GM12878 (cell line): Measurements from ENCODE around the gene ZNF410. TPM values are rescaled to one million over a fixed set of nuclear protein-coding genes. Genes with fewer than 3 reads are reported as not detected.

Source experiments
- ATAC-seq: fragments of 200-7000 bp; cut with Tn5 transposase; 3 replicates; pipeline ENCODE4 v1.9.1; 2020; ENCODE audit warnings: mild to moderate bottlenecking, moderate library complexity
- BruUV-seq: library from RNA; stranded (reverse); fragments of 400-500 nt; replicated peaks from 2 replicates; lab custom pipeline; 2021; lab: Mats Ljungman, UMichigan
- CTCF ChIA-PET: fragments of 300-600 bp; sonication (Branson Sonifier 250); formaldehyde crosslinking; extraction: SDS; loops from one replicate; lab custom pipeline; 2021; ENCODE audit warnings: inconsistent platforms; lab: Yijun Ruan, JAX
- POLR2A ChIA-PET: fragments of 350-600 bp; formaldehyde crosslinking; extraction: SDS; loops from one replicate; lab custom pipeline; 2021; ENCODE audit warnings: inconsistent platforms; lab: Charles Lee
- RAD21 ChIA-PET: fragments of 300-600 bp; sonication (Branson Sonifier 250); formaldehyde crosslinking; loops from one replicate; lab custom pipeline; 2023; ENCODE audit warnings: antibody characterized with exemption; ENCODE audit not compliant: unreplicated experiment; lab: Charles Lee
- SMC1A ChIA-PET: fragments of 300-600 bp; sonication (Branson Sonifier 250); formaldehyde crosslinking; loops from one replicate; lab custom pipeline; 2023; ENCODE audit not compliant: unreplicated experiment, uncharacterized antibody; lab: Charles Lee
- DNase-seq: peaks from one replicate; pipeline ENCODE4 v3.0.0-alpha.2; 2011; ENCODE audit warnings: low read depth, low spot score
- FAIRE-seq: peaks from 3 replicates; lab custom pipeline; 2011; peaks lifted over from hg19 to GRCh38; lab: Jason Lieb, UNC
- H2AFZ ChIP-seq: 2 replicates; pipeline ENCODE4 v1.6.0; 2011; ENCODE audit warnings: low read depth, low read length, control low read depth; ENCODE audit not compliant: control insufficient read depth
- H3K27ac ChIP-seq: 2 replicates; pipeline ENCODE4 v1.5.1; 2011; ENCODE audit warnings: control low read depth; ENCODE audit not compliant: control insufficient read depth, insufficient read depth
- H3K27me3 ChIP-seq, 2 experiments: replicated peaks in 1 of 2; 2 replicates each; pipeline versions ENCODE4 v1.6.0 to v1.6.1; 2011; ENCODE audit warnings: low read length in 1 of 2; ENCODE audit not compliant: control insufficient read depth in 2 of 2, insufficient read depth in 2 of 2
- H3K36me3 ChIP-seq, 2 experiments: 2 replicates each; pipeline ENCODE4 v1.5.1; 2011; ENCODE audit warnings: low read length in 1 of 2; ENCODE audit not compliant: control insufficient read depth in 2 of 2, insufficient read depth in 2 of 2
- H3K4me1 ChIP-seq: 2 replicates; pipeline ENCODE4 v1.6.1; 2011; ENCODE audit warnings: mild to moderate bottlenecking, low read length, moderate library complexity, mixed read lengths; ENCODE audit not compliant: control insufficient read depth, insufficient read depth
- H3K4me2 ChIP-seq: 2 replicates; pipeline ENCODE4 v1.6.0; 2011; ENCODE audit warnings: control low read depth; ENCODE audit not compliant: control insufficient read depth, insufficient read depth
- H3K4me3 ChIP-seq: fragments of 200-600 bp; sonication (generic); 2 replicates; pipeline ENCODE4 v1.5.1; 2016
- H3K79me2 ChIP-seq: 2 replicates; pipeline ENCODE4 v1.6.0; 2011; ENCODE audit warnings: low read length; ENCODE audit not compliant: control insufficient read depth, insufficient read depth
- H3K9ac ChIP-seq: 2 replicates; pipeline ENCODE4 v1.8.0; 2011; ENCODE audit warnings: low read length, control low read depth, mixed read lengths; ENCODE audit not compliant: control insufficient read depth, insufficient read depth
- H3K9me3 ChIP-seq: replicated peaks from 3 replicates; pipeline ENCODE4 v1.5.1; 2011; ENCODE audit warnings: mild to moderate bottlenecking, low read length; ENCODE audit not compliant: control insufficient read depth, insufficient read depth
- H4K20me1 ChIP-seq: 2 replicates; pipeline ENCODE4 v1.6.0; 2011; ENCODE audit not compliant: control insufficient read depth, insufficient read depth
- CHD4 ChIP-seq: fragments of 200-600 bp; sonication (generic); IDR thresholded peaks from 2 replicates; pipeline ENCODE4 v1.6.1; 2016; ENCODE audit warnings: mild to moderate bottlenecking
- NR2C2 ChIP-seq: IDR thresholded peaks from 2 replicates; pipeline ENCODE4 v1.6.1; 2011; ENCODE audit warnings: borderline replicate concordance, low read depth; ENCODE audit not compliant: control insufficient read depth, insufficient read length
- POLR2AphosphoS5 ChIP-seq: IDR thresholded peaks from 2 replicates; pipeline ENCODE4 v1.6.1; 2011; ENCODE audit warnings: mild to moderate bottlenecking, low read length, inconsistent platforms
- STAT1 ChIP-seq: fragments of 450-650 bp; conservative IDR thresholded peaks from 2 replicates; pipeline ENCODE4 v1.6.1; 2014; ENCODE audit warnings: antibody characterized with exemption, mild to moderate bottlenecking
- SUPT20H ChIP-seq: IDR thresholded peaks from 2 replicates; pipeline ENCODE4 v1.6.1; 2011; ENCODE audit warnings: low read depth, mild to moderate bottlenecking, low read length, moderate library complexity, borderline replicate concordance; ENCODE audit not compliant: control insufficient read depth
- TCF3 ChIP-seq: IDR thresholded peaks from 2 replicates; pipeline ENCODE4 v1.6.1; 2012; ENCODE audit warnings: low read depth, mild to moderate bottlenecking, low read length, borderline replicate concordance; ENCODE audit not compliant: insufficient read depth
- WGBS: methylation state at CpG from one replicate; pipeline ENCODE4 v1.1.6; 2016; ENCODE audit warnings: low lambda C conversion rate; ENCODE audit not compliant: insufficient replicate concordance, insufficient coverage; ENCODE audit errors: missing lambda C conversion rate; 5-methylcytosine and 5-hydroxymethylcytosine counted together
- in situ Hi-C: fragments of 300-500 bp; cut with MboI; formaldehyde crosslinking; loops from 9 replicates; pipeline ENCODE4 v1.14.3; 2018; ENCODE audit warnings: mixed read lengths
- intact Hi-C: fragments of 100-400 bp; cut with micrococcal nuclease; formaldehyde crosslinking; loops from one replicate; pipeline ENCODE4 v1.14.2; 2022; ENCODE audit not compliant: unreplicated experiment
- polyA plus RNA-seq, 11 experiments: library from polyadenylated mRNA; depleted of rRNA in 4 of 11; unstranded in 6 of 11; stranded (reverse) in 5 of 11; fragments of >200 nt; fragmentation: Nextera tagmentation in 4 of 11; fragmentation: Illumina TruSeq in 1 of 11; extraction: Ambion mirVana in 4 of 11; extraction: Trizol in 1 of 11; gene quantifications; 1 replicate in 1 of 11; 2 replicates in 10 of 11; pipeline versions ENCODE4 v1.2.1 to v1.2.3, GENCODE V29; 2011 to 2016; ENCODE audit warnings: inconsistent platforms in 2 of 11, missing spikeins in 2 of 11, low read depth in 1 of 11
- total RNA-seq, 4 experiments: library from RNA; depleted of rRNA in 3 of 4; stranded (reverse); fragments of >200 nt in 3 of 4; fragmentation: Illumina TruSeq in 1 of 4; extraction: Trizol in 1 of 4; gene quantifications; 2 replicates each; pipeline versions ENCODE4 v1.2.1 to v1.2.3, GENCODE V29; 2013 to 2021
- TF ChIP-seq, protein P1 (sequence below): fragments of 450-650 bp; IDR thresholded peaks from 2 replicates; pipeline ENCODE4 v1.6.1; 2018; ENCODE audit warnings: borderline replicate concordance, mild to moderate bottlenecking; ENCODE audit not compliant: partially characterized antibody
- TF ChIP-seq, protein P2 (sequence below): fragments of 450-650 bp; formaldehyde crosslinking; IDR thresholded peaks from 2 replicates; pipeline ENCODE4 v1.4.0; 2020; ENCODE audit warnings: mild to moderate bottlenecking, moderate library complexity

Gene ZNF410
- total and polyA plus RNA-seq, 10 of the 15 experiments (the other 5 are each of a cell fraction or from before 2014, with no cell fraction given) = 31.2 to 56.6 (median 47.7) TPM

DNA sequence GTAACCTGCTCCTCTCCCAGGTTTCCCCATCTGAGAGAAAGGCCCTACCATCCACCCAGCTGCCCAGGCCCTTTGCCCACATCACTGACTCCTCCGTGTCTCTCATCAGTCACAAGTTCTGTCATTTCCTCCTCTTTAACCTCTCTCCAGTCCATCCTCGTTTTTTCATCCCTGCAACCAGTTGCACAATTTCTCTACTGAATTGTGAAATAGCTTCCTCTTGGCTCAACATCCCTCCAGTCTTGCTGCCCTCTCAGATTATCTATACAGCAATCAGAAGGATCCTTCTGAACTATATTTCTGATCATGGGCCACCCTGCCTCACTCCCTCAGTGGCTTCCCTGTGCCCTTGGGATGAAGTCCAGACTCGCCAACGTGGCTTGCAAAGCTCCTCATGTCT, 56.4 kb downstream of the ZNF410 start (continued):
- TF ChIP-seq, protein P1, sequence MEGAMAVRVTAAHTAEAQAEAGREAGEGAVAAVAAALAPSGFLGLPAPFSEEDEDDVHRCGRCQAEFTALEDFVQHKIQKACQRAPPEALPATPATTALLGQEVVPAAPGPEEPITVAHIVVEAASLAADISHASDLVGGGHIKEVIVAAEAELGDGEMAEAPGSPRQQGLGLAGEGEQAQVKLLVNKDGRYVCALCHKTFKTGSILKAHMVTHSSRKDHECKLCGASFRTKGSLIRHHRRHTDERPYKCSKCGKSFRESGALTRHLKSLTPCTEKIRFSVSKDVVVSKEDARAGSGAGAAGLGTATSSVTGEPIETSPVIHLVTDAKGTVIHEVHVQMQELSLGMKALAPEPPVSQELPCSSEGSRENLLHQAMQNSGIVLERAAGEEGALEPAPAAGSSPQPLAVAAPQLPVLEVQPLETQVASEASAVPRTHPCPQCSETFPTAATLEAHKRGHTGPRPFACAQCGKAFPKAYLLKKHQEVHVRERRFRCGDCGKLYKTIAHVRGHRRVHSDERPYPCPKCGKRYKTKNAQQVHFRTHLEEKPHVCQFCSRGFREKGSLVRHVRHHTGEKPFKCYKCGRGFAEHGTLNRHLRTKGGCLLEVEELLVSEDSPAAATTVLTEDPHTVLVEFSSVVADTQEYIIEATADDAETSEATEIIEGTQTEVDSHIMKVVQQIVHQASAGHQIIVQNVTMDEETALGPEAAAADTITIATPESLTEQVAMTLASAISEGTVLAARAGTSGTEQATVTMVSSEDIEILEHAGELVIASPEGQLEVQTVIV = no peak

DNA sequence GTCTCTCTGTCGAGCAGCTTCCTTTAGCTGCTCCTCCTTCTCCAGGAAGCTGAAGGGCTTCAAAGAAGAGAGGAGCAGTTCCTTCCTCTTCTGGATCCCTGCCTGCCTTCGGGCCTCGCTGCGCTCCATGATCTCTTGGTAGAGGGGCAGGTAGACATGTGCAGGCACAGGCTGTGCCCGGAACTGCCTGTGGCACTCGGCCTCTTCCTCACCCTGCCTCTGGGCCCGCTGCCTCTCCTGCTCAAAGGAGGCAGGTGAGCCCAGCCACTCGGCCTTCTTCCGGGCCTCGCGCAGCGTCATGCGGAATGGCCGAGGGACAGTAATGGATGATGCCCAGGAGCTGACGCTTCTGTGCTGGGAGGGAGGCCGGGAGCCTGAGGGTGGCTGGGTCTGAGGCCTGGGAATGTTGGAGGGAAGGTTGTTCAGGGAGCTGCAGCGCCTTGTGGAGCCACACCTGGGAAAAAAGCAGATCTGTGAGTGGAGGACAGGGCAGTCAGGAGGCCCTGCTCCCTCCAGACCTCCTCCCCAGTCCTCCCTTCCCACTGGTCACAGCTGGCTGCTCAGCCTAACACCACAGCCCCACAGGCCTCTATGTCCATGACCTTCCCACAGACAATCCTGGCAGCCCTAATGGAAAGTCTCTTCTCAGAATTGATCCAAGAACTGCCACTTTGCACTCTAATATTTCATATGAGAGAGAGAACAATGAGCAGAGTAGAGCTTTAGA, 57.9 kb downstream of the ZNF410 start:
- Histone ChIP-seq H3K4me3 (no peak overlapping the region), H3K9ac (no peak overlapping the region), H3K4me1 (peaks cover 9% of the 10 kb centered on the region), H2AFZ (no peak overlapping the region), H4K20me1 (no peaks in the 10 kb centered on the region), H3K27ac (no peak overlapping the region), H3K79me2 (no peaks in the 10 kb centered on the region), H3K36me3 (no peaks in the 10 kb centered on the region; a peak in 1 of 4 replicates), H3K27me3 (no peaks in the 10 kb centered on the region), H3K9me3 (no peaks in the 10 kb centered on the region), H3K4me2 (no peak overlapping the region)
- FAIRE-seq (no peak), ATAC-seq (no peak), DNase-seq (no peak)
- ChIA-PET POLR2A (no interaction called here), RAD21 (no interaction called here), CTCF (interaction anchor here (0.6 kb wide), 1 partner anchor 263 kb away, joined by 3 read pairs; no protein-coding TSS in a partner anchor), SMC1A (interaction anchor here (1.2 kb wide), 1 partner anchor 116 kb away, joined by 3 read pairs; no protein-coding TSS in a partner anchor)
- intact Hi-C loops (no loop called here), in situ Hi-C loops (no loop called here)
- TF ChIP-seq POLR2AphosphoS5 (no peak), NR2C2 (no peak), SUPT20H (no peak), STAT1 (no peak), TCF3 (no peak), CHD4 (no peak)
- TF ChIP-seq, protein P2, sequence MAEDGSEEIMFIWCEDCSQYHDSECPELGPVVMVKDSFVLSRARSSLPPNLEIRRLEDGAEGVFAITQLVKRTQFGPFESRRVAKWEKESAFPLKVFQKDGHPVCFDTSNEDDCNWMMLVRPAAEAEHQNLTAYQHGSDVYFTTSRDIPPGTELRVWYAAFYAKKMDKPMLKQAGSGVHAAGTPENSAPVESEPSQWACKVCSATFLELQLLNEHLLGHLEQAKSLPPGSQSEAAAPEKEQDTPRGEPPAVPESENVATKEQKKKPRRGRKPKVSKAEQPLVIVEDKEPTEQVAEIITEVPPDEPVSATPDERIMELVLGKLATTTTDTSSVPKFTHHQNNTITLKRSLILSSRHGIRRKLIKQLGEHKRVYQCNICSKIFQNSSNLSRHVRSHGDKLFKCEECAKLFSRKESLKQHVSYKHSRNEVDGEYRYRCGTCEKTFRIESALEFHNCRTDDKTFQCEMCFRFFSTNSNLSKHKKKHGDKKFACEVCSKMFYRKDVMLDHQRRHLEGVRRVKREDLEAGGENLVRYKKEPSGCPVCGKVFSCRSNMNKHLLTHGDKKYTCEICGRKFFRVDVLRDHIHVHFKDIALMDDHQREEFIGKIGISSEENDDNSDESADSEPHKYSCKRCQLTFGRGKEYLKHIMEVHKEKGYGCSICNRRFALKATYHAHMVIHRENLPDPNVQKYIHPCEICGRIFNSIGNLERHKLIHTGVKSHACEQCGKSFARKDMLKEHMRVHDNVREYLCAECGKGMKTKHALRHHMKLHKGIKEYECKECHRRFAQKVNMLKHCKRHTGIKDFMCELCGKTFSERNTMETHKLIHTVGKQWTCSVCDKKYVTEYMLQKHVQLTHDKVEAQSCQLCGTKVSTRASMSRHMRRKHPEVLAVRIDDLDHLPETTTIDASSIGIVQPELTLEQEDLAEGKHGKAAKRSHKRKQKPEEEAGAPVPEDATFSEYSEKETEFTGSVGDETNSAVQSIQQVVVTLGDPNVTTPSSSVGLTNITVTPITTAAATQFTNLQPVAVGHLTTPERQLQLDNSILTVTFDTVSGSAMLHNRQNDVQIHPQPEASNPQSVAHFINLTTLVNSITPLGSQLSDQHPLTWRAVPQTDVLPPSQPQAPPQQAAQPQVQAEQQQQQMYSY (CRISPR knock-in tag) = no peak
- 89% methylated on average over 17 of the region's 17 CpGs for WGBS
- no TSS peak for BruUV-seq
